Superior temporal gyrus (tissue), 1 donor: ENCODE measurements around the gene IDI1.
A peak's percentile ranks its signal among the peaks of the same experiment; 100 is the strongest.
"Not testable (repeated sequence)": the region's sequence is repeated elsewhere in the genome, so short reads cannot be mapped to it uniquely, and the experiment has no call there.

Source experiments
- DNase-seq: peaks from one replicate; pipeline ENCODE4 v3.0.0-alpha.2; 2016; ENCODE audit errors: extremely low spot score

IDI1 gene

DNA sequence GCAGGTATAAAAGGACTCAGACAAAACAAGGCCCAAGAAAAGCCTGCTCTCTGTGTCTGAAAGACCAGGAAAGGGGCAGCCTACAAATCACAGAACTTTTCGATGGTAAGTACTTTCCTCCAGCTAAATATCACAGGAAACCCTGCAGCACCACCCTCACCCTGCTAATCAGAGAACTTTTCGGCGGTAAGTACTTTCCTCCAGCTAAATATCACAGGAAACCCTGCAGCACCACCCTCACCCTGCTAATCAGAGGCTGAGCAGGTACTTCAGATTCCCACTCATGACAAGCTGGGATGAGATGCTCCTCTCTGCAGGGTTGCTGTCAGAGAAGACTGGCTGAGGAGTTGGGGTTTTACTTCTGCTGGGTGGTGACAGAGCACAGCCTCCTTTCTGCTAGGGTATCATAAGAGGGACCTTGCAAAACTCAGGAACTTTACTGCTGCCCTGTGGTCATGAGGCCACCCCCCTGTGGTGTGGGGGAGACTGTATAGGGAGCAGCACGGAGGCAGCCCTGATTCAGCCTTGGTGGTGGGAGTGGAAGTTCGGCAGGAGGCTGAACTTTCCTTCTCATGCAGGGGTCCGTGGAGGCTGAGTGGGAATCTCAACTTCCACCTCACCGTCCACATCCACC is 14.4 kb upstream of the IDI1 start:
- no peak for DNase-seq

DNA sequence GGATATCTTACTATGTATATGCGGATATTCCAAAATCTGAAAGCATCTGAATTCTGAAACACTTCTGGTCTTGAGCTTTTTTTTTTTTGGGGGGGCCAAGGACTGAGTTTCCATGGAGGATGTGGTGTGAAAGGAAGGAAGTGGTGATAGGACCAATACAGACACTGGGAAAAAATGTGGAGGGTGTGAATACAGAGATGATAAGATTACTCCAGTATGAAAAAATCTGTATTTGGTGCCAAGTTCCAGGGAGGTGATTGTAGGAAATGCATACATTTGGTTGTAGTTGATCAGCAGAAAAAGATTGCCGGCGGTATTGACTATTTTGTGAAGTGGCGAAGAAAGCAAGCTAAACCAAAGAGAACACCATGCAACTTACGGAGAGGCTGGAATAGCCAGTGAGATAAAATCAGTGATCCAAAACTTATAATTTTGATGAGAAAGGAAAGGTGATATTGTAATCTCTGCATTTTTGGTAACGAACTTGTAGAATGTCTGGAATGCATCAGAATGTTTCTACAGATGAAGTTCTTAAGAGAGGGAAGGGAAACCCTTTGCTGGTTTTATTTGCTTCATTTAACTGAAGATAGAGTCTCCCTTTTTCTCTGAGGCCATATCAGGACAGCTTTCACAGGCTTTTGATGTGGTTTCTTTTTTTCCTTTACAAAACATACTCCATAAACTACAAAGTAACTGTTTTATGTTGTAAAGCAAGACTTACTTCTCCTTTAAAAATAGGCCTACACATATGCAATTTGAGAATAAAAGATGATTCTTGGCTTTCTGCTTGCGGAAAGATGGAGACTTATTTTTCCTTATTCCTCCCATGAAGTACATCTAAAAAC is 13.2 kb upstream of the IDI1 start:
- no peak for DNase-seq

DNA sequence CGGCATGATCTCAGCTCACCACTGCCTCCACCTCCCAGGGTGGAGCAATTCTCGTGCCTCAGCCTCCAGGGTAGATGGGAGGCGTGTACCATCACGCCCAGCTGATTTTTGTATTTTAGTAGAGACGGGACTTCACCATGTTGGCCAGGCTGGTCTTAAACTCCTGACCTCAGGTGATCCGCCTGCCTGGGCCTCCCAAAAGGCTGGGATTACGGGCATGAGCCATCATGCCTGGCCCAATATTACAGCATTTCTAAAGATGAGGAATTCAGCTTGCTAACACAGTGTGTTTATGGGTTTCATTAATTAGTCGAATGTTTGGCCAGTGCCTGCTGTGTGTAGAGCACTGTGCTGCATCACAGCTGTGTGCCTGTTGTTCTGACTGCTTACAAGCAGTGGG is 11.0 kb upstream of the IDI1 start:
- DNase-seq = no peak

DNA sequence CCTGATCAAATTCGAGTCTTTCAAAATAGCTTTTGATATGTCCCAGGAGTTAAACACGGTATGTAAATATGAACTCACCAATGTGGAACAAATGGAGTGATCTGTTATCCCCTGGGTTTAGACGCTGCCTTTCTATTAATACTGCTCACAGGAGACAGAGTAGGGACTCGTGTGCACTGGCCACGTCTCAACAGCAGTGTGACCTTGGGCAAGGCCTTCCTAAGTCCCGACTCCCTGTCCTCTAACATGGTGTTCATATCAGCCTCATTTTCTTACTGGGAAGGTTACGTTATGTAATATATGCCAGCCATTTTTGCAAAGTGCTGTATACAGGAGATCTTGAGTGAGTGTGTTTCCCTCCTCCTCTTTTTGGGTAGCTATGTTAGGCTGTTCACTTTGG is 9.1 kb upstream of the IDI1 start:
- DNase-seq = no peak

DNA sequence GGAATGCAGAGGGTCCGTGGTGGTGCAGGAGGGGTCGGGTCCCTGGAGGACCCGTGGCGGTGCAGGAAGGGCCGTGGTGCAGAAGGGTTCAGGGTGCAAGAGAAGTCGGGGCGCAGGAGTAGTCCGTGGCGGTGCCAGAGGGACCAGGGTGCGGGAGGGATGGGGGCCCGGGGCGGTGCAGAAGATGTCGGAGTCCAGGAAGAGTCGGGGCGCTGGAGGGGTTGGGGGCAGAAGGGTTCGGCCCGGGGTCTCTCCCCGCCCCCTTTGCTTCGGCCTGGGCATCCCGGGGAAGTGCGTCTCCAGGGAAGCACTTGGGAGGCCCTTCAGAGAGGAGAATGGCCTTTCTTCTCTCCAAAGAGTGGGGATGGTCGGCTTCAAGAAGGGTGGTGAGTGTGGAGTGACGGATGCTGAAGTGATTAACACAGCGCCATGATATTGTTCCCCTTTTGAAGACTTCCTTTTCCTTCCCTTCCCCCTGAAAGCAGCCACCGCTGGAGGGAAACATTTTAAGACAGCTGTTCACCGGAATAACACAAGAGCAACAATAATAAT is 8.3 kb upstream of the IDI1 start:
- no peak for DNase-seq

DNA sequence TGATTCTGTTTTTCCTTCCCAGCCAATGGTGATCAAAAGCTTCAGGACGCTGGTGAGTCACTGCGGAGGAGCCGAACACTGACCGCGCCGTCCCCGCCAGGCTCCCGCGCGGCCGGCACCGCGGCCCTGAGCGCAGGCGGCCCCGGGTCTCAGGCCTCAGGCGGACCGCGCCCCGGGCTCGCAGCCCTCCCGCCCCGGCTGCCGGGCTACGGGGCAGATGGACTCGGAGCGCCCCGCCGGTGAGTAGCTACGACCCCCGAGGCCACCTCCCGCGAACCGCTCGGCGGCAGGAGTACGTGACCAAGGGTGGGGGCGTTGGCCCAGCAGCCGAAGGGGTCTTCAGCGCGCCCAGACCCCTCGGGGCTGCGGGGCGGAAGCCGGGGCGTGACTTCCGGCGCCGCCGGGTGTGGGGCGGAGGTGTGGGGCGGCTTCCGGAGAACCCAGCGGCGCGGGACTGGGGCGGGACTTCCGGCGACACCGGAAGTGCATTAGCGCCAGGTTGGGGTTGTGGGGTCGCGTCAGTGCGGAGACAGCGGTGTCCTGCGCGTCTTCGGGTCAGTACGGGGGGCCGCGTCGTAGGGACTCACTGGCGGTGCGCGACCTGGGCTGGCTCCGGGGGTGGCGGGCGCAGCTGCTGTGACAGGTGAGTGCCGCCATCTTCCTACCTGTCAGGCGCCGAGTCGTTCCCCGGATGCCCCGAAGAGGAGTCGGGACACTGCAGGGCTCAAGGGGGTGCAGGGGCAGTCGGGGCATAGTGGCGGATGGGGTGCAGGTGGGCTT is 7.6 kb upstream of the IDI1 start, which contains the start of gene WDR37:
Gene WDR37, plus strand, starts transcription at position 60 of the 780 bp plus-strand sequence. CDS start 15,771 bp downstream, outside the sequence.
- DNase-seq = peak; percentile 81

DNA sequence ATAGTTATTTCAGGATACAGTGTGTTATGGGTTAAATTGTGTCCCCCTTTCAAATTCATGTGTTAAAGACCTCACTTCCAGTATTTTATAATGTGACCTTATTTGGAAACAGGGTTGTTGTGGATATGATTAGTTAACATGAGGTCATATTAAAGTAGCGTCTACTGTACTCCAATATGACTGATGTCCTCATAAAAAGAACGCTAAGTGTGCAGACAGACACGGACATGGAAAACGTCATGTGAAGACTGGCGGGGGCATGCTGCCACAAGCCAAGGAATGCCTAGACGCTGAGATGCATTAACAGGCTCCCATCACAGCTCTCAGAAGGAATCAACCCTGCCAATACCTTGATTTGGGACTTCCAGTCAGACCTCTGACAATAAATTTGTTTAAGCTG is 5.8 kb upstream of the IDI1 start:
- no peak for DNase-seq

DNA sequence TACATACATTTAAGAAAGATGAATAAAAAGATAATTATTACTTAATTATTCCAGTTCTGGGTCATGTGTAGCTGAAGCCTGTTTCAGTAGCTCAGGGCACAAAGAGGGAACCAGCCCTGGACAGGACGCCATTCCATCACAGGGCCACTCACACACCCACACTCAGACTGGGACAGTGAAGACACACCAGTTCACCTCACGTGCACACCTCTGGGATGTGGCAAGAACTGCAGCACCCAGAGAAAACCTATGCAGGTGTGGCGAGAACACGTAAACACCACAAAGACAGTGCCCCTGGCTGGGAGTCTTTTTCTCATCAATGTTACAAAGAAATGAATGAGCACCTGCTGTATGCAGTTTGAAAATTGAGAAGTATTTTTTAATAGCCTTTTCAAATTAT is 1.6 kb upstream of the IDI1 start:
- DNase-seq = no peak

DNA sequence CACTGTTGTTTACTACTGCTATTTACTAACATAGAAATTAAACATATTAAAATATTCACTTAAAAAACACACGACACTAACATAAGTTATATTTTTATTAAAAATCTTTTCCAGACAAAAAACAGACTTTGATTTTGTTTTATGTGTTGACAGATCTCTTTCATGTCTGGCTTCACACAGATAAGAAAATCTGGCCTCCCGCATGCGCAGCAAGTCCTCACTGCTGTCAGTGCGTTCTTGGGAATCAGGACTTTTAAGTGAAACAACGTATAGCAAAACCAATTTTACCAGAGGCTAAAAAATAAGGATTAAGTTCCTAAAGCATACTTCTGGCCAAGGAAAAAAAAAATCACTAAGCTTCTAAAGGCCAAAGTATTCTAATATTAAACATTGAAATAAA is 1.2 kb upstream of the IDI1 start:
- no peak for DNase-seq

DNA sequence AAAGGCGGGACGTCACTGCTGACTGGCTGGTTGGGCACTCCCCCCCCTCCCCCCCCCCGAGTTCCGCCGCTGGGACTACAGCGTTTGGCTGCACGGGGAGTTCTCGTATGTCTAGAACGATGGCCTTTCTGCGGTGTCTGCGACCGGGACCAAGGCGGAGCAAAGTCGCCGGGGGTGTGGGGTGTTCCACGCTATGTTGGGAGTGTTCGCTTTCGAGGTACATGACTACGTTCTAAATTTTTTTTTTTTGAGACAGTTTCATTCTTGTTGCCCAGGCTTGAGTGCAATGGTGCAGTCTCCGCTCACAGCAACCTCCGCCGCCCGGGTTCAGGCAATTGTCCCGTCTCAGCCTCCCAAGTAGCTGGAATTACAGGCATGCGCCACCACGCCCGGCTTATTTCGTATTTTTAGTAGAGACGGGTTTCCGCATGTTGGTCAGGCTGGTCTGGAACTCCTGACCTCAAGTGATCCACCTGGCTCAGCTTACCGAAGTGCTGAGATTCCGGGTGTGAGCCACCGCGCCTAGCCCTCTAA is 573 bp upstream of the IDI1 start:
- DNase-seq = no peak

DNA sequence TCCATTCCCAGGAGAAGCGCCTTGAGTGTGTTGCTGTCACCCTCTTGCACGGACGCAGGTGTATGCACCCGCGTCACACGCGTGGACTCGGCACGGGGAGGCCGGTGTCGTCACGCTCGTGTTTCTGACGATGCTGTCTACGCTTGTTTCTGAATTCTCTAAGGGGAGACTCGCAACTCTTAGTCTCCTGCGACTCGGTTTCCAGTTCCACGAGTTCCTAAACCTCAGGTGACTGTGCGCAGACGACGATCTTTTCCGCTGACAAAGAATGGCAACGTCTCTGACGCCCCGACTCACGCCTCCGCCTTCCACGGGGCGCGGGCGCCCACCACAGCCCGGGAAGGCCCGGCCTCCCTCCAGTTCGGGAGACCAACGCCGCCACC is 579 bp downstream of the IDI1 start:
- peak; percentile 59 for DNase-seq

DNA sequence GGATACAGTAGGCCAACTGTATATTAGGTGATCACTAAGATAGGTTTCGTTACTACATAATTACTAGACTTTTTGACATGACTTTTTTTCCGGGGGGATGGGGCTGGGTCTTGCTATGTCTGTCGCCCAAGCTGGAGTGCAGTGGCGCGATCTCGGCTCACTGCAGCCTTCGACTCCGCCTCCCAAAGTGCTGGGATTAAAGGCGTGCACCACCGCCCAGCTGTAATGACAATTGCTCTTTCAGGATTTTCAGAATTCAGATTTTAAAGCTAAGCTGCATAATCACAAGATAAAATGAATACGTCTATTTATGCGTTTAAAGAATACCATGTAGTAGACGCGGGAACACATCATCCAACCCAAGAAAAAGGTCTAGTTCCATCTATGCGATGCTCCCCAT is 982 bp downstream of the IDI1 start:
- DNase-seq = no peak

DNA sequence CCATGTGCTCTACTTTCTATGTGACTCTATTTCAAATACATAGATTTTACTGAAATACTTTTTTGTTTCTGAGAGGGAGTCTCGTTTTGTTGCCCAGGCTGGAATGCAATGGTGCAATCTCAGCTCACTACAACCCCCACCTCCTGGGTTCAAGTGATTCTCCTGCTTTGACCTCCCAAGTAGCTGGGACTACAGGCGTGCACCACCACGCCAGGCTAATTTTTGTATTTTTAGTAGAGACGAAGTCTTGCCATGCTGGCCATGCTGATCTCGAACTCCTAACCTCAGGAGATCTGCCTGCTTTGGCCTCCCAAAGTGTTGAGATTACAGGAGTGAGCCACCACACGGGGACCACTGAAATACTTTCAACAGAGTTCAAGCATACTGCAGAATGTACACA is 3.5 kb downstream of the IDI1 start:
- DNase-seq = no peak

DNA sequence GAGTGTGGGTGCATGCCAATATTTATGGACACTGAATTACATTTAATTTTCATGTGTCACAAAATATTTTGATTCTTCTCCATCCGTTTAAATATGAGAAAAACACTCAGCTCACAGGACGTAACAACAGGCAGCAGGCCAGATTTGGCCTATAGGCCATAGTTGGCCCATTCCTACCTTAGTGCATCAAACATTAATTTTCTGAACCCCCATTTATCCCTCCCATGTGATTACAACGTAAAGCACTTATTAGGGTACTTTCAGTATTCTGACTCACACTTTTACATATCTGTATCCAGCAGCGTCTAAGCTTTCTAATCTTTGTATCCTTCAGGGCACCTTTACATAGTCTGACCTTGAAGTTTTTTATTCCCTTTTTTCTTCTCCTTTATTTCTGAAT is 4.0 kb downstream of the IDI1 start:
- DNase-seq = no peak

DNA sequence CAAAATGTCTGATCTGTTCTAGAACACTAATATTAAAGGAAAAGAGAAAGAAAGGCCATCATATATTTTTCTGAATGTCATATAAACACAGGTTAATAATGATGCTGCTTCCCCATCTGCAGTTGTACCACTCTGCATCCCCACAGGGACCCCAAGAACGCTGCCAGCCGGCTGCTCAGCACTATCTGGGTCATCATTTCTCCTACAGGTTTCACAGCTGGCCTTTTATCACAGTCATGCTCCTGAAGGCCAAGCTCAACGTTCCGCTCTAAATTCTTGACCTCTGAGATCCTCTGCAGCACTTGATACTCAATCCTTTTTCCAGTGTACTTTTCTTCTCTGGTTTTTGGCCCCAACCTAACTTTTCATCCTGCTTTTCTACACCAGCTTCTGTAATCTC is 4.8 kb downstream of the IDI1 start:
- DNase-seq = no peak

DNA sequence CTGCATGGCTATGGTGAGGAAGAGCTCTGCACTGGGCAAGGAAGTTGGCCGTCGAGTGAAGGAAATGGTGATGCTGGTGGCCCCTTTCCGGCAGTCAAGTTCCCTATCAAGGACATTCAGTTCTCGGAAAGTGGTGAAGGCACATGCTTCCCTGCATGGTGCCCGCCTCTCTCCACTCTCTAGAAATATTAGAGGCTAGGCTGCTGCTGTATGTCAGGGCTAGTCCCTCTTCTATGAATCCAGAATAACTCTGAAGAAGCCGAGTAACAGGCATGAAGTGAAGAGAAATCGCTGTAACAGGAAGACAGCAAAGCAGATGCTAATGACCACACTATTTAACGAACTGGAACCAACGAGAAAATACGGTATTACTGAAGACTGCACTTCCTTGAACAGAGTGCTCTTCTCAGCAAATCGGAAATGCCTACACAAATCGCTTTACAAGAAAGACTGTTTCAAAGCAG is 5.4 kb downstream of the IDI1 start:
- no peak for DNase-seq

DNA sequence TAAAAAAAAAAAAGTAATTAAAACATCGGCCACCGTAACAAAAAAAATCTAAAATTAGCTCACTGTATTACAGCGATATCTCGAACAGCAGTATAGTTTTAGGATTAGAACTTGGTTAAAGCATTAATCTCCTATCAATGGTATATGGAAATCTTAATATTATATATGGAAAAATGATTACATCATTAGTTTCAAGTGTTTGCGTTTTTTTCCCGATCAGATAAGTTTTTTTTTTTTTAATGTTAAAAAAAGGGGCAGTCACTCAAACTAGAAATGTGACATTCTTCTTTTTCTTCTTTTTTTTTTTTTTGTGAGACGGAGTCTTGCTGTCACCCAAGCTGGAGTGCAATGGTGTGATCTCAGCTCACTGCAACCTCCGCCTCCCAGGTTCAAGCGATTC is 7.4 kb downstream of the IDI1 start:
- DNase-seq = no peak

DNA sequence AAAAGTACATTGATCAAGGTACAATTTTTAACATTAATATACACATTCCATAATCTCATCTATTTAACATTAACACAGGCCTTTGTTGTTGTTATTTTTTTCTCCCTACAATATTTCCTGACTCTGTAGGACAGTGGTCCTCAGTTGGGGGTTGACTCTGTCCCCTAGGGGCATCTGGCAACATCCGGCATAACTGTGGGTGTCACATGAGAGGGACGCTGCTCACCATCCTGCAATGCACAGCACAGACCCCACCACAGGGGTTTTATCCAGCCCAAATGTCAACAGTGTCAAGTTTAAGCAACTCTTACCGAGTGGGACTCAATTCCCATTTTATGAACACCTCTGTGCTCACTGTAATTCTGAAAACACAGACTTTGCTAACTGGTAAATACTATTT is 8.8 kb downstream of the IDI1 start:
- DNase-seq = no peak

DNA sequence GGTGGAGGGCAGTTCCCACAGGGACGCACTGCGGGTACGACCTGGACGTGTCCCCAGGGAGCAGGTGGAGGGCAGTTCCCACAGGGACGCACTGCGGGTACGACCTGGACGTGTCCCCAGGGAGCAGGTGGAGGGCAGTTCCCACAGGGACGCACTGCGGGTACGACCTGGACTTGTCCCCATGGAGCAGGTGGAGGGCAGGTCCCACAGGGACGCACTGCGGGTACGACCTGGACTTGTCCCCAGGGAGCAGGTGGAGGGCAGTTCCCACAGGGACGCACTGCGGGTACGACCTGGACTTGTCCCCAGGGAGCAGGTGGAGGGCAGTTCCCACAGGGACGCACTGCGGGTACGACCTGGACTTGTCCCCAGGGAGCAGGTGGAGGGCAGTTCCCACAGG is 10.2 kb downstream of the IDI1 start:
- not testable (repeated sequence) for DNase-seq

DNA sequence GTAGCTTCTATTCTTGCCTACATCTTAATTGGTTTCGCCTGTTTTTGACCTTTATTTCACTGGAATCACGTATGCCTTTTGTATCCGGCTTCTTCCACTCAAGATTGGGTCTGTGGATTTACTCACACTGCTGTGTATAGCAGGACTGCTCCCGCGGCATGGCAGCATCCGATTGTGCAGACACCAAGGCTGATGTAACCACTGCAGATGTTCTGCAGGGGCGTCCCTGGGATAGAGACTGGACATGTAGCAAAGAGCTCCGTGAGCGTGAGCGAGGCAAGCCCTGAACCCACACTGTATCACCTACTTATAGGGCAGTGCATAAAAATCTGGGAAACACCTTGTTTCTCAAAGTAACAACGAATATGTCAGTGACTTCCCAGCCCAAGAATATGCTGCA is 11.8 kb downstream of the IDI1 start:
- DNase-seq = peak; percentile 54

DNA sequence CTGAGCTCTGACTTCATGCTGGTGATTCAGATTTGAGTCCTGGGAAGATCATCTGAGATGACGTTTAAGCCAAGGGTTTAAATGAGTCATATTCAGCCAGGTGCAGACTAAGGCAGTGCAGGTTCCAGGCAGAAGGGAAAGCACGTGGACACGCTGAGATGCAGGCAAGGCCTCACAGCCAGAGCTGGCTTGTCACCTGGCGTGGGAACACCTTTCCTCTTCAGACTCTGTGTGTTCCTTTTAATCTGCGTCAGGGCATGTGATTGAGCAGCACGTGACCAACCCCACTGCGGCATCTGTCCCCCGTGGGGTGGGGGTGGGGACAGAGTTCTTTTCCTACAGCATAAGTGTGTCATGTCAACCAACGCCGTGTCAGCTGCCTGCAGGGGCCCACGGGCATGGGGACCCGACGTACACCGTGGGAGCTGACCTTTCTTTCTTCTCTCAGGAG is 12.6 kb downstream of the IDI1 start:
- DNase-seq = no peak

DNA sequence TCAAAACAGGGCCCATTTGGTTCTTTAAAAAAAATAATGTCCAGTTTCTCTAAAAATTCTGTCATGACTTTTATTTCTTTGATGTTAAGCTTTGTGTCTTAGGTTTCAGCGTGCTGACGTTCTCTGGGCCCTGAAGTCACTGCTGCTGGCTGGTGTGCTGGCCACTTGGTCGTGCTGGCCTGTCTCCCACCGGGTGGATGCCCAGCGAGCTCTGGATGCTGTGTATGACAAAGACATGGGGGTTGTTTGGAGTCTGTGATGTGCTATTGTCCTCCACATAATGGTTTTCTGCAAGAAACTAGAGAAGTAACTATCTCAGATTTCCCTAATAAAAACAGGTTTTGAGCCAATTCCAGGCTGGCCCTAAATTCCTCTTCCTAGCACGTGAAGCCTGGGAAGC is 13.7 kb downstream of the IDI1 start:
- DNase-seq = peak; percentile 75
